ENCODE measurements around the gene HORMAD2. TPM values are rescaled to one million over a fixed set of nuclear protein-coding genes. Genes with fewer than 3 reads are reported as not detected.

The HORMAD2 gene
- total and polyA plus RNA-seq, 2 donors (not counting 1 experiment from before 2014, with no cell fraction given), result not detected

- no peaks in the 10 kb centered on the region for H3K9me3 ChIP-seq (ENCODE audit: control insufficient read depth, insufficient read depth, low read depth, low read length)
- no peaks in the 10 kb centered on the region for H3K36me3 ChIP-seq (ENCODE audit: control insufficient read depth, insufficient read depth, low read length)
- no peak overlapping the region for H2AFZ ChIP-seq (ENCODE audit: low read length)
- no peak overlapping the region for H3K9ac ChIP-seq (ENCODE audit: insufficient read depth, low read length)
- no peaks in the 10 kb centered on the region for H4K20me1 ChIP-seq (ENCODE audit: control insufficient read depth, extremely low read depth, insufficient read depth, low read length)
- H3K4me1 ChIP-seq (ENCODE audit: control insufficient read depth, extremely low read depth, insufficient read depth, low read length), result no peaks in the 10 kb centered on the region
- H3K4me2 ChIP-seq (ENCODE audit: extremely low read depth, insufficient read depth, low read length), result no peak overlapping the region
- TF ChIP-seq CTCF (conservative IDR thresholded peaks at IDR 0.05 in 1 of 2, IDR thresholded peaks at IDR 0.05 in 1 of 2; ENCODE audit: low read depth in 1 of 2, low read length in 2 of 2), result no peak
- TF ChIP-seq EZH2 (IDR thresholded peaks at IDR 0.05; ENCODE audit: low read length, missing control alignments), result no peak
- H3K79me2 ChIP-seq (ENCODE audit: control insufficient read depth, insufficient read depth, low read length), result no peaks in the 10 kb centered on the region
- DNase-seq (ENCODE audit: low read depth in 2 of 2), result peak in 1 of 2 donors; percentile 65
- no peaks in the 10 kb centered on the region for H3K27me3 ChIP-seq (ENCODE audit: control insufficient read depth, insufficient read depth, low read length)
- no peak overlapping the region for H3K27ac ChIP-seq (ENCODE audit: insufficient read depth, low read length)
- no peak overlapping the region for H3K4me3 ChIP-seq (replicated peaks in 1 of 4; ENCODE audit: control extremely low read depth in 1 of 4, insufficient read depth in 1 of 4, low read depth in 3 of 4, low read length in 4 of 4)
Observed at GRCh38 chr22:30104501-30105156, 24.4 kb downstream of the HORMAD2 start.

- H3K27me3 ChIP-seq (ENCODE audit: control insufficient read depth, insufficient read depth, low read length), result no peaks in the 10 kb centered on the region
- H3K27ac ChIP-seq (ENCODE audit: insufficient read depth, low read length), result no peak overlapping the region
- H4K20me1 ChIP-seq (ENCODE audit: control insufficient read depth, extremely low read depth, insufficient read depth, low read length), result no peaks in the 10 kb centered on the region
- H3K4me1 ChIP-seq (ENCODE audit: control insufficient read depth, extremely low read depth, insufficient read depth, low read length), result no peaks in the 10 kb centered on the region
- no peak overlapping the region for H3K9ac ChIP-seq (ENCODE audit: insufficient read depth, low read length)
- no peaks in the 10 kb centered on the region for H3K79me2 ChIP-seq (ENCODE audit: control insufficient read depth, insufficient read depth, low read length)
- no peak overlapping the region for H3K4me3 ChIP-seq (replicated peaks in 1 of 4; ENCODE audit: control extremely low read depth in 1 of 4, insufficient read depth in 1 of 4, low read depth in 3 of 4, low read length in 4 of 4)
- TF ChIP-seq EZH2 (IDR thresholded peaks at IDR 0.05; ENCODE audit: low read length, missing control alignments) (no peak), CTCF (conservative IDR thresholded peaks at IDR 0.05 in 1 of 2, IDR thresholded peaks at IDR 0.05 in 1 of 2; ENCODE audit: low read depth in 1 of 2, low read length in 2 of 2) (no peak)
- H3K36me3 ChIP-seq (ENCODE audit: control insufficient read depth, insufficient read depth, low read length), result no peaks in the 10 kb centered on the region
- no peak overlapping the region for H3K4me2 ChIP-seq (ENCODE audit: extremely low read depth, insufficient read depth, low read length)
- no peaks in the 10 kb centered on the region for H3K9me3 ChIP-seq (ENCODE audit: control insufficient read depth, insufficient read depth, low read depth, low read length)
- no peak for DNase-seq (ENCODE audit: low read depth in 2 of 2)
- H2AFZ ChIP-seq (ENCODE audit: low read length), result no peak overlapping the region
Observed at GRCh38 chr22:30105483-30105882, 25.2 kb downstream of the HORMAD2 start.

- Histone ChIP-seq H3K4me1 (ENCODE audit: control insufficient read depth, extremely low read depth, insufficient read depth, low read length) (peaks cover 7% of the 10 kb centered on the region), H3K27ac (ENCODE audit: insufficient read depth, low read length) (no peak overlapping the region), H3K9me3 (ENCODE audit: control insufficient read depth, insufficient read depth, low read depth, low read length) (no peaks in the 10 kb centered on the region), H3K9ac (ENCODE audit: insufficient read depth, low read length) (no peak overlapping the region), H3K79me2 (ENCODE audit: control insufficient read depth, insufficient read depth, low read length) (no peaks in the 10 kb centered on the region), H3K4me3 (replicated peaks in 1 of 4; ENCODE audit: control extremely low read depth in 1 of 4, insufficient read depth in 1 of 4, low read depth in 3 of 4, low read length in 4 of 4) (no peak overlapping the region), H3K36me3 (ENCODE audit: control insufficient read depth, insufficient read depth, low read length) (no peaks in the 10 kb centered on the region), H3K4me2 (ENCODE audit: extremely low read depth, insufficient read depth, low read length) (no peak overlapping the region), H4K20me1 (ENCODE audit: control insufficient read depth, extremely low read depth, insufficient read depth, low read length) (no peaks in the 10 kb centered on the region), H3K27me3 (ENCODE audit: control insufficient read depth, insufficient read depth, low read length) (no peaks in the 10 kb centered on the region), H2AFZ (ENCODE audit: low read length) (no peak overlapping the region)
- no peak for DNase-seq (ENCODE audit: low read depth in 2 of 2)
- TF ChIP-seq EZH2 (IDR thresholded peaks at IDR 0.05; ENCODE audit: low read length, missing control alignments) (no peak), CTCF (conservative IDR thresholded peaks at IDR 0.05 in 1 of 2, IDR thresholded peaks at IDR 0.05 in 1 of 2; ENCODE audit: low read depth in 1 of 2, low read length in 2 of 2) (no peak)
Observed at GRCh38 chr22:30113494-30113893, 33.2 kb downstream of the HORMAD2 start.
